Liver (tissue), 9 donors: ENCODE results near the gene CCDC77. TPM values are rescaled to one million over a fixed set of nuclear protein-coding genes. Genes with fewer than 3 reads are reported as not detected.

ENCODE experiments used
- DNase-seq: peaks from one replicate; pipeline ENCODE4 v3.0.0-alpha.2; 2017; ENCODE audit warnings: low spot score
- H3K27ac ChIP-seq, 2 donors: one replicate each; pipeline ENCODE4 v1.7.0; 2013; ENCODE audit warnings: inconsistent platforms in 2 of 2, low read length in 2 of 2, control low read depth in 1 of 2, low read depth in 1 of 2, mild to moderate bottlenecking in 1 of 2
- H3K27me3 ChIP-seq, 4 donors: one replicate each; pipeline versions ENCODE4 v1.6.1 to v1.7.0; 2013; ENCODE audit warnings: low read length in 3 of 4, inconsistent platforms in 1 of 4, mild to moderate bottlenecking in 1 of 4, moderate library complexity in 1 of 4; ENCODE audit not compliant: control insufficient read depth in 4 of 4, insufficient read depth in 4 of 4
- H3K36me3 ChIP-seq, 4 donors: one replicate each; pipeline versions ENCODE4 v1.6.1 to v1.7.0; 2013; ENCODE audit warnings: low read length in 3 of 4, mild to moderate bottlenecking in 3 of 4, low read depth in 1 of 4, moderate library complexity in 1 of 4; ENCODE audit not compliant: control insufficient read depth in 4 of 4, insufficient read depth in 3 of 4
- H3K4me1 ChIP-seq, 4 donors: one replicate each; pipeline versions ENCODE4 v1.6.1 to v1.7.0; 2013; ENCODE audit warnings: low read length in 3 of 4, mild to moderate bottlenecking in 3 of 4, moderate library complexity in 1 of 4; ENCODE audit not compliant: control insufficient read depth in 4 of 4, insufficient read depth in 4 of 4
- H3K4me3 ChIP-seq, 3 donors: one replicate each; pipeline versions ENCODE4 v1.6.1 to v1.7.0; 2013; ENCODE audit warnings: low read length in 3 of 3, control low read depth in 1 of 3, low read depth in 1 of 3, mild to moderate bottlenecking in 1 of 3
- H3K9ac ChIP-seq, 2 donors: one replicate each; pipeline ENCODE4 v1.7.0; 2013; ENCODE audit warnings: low read length in 2 of 2, mild to moderate bottlenecking in 2 of 2, moderate library complexity in 2 of 2, control low read depth in 1 of 2, low read depth in 1 of 2
- H3K9me3 ChIP-seq, 4 donors: one replicate each; pipeline versions ENCODE4 v1.6.1 to v1.7.0; 2013; ENCODE audit warnings: low read length in 3 of 4; ENCODE audit not compliant: control insufficient read depth in 4 of 4
- FOXA1 ChIP-seq: IDR thresholded peaks from 2 replicates; pipeline ENCODE4 v1.6.1; 2016; ENCODE audit warnings: antibody characterized with exemption
- FOXA2 ChIP-seq: IDR thresholded peaks from 2 replicates; pipeline ENCODE4 v1.6.1; 2016; ENCODE audit warnings: antibody characterized with exemption
- GABPA ChIP-seq, 2 donors: IDR thresholded peaks in 1 of 2; conservative IDR thresholded peaks in 1 of 2; 2 replicates each; pipeline ENCODE4 v1.6.1; 2016; ENCODE audit warnings: antibody characterized with exemption in 2 of 2, mild to moderate bottlenecking in 1 of 2, moderate library complexity in 1 of 2
- HNF4A ChIP-seq, 2 donors: conservative IDR thresholded peaks; 2 replicates each; pipeline ENCODE4 v1.6.1; 2016; ENCODE audit warnings: antibody characterized with exemption in 2 of 2, mild to moderate bottlenecking in 2 of 2
- HNF4G ChIP-seq: IDR thresholded peaks from 2 replicates; pipeline ENCODE4 v1.6.1; 2016; ENCODE audit warnings: antibody characterized with exemption
- NR2F2 ChIP-seq: IDR thresholded peaks from 2 replicates; pipeline ENCODE4 v1.6.1; 2016; ENCODE audit warnings: antibody characterized with exemption
- RAD21 ChIP-seq, 2 donors: IDR thresholded peaks; 2 replicates each; pipeline ENCODE4 v1.6.1; 2016; ENCODE audit warnings: antibody characterized with exemption in 2 of 2, mild to moderate bottlenecking in 2 of 2
- RXRA ChIP-seq, 2 donors: IDR thresholded peaks; 2 replicates each; pipeline ENCODE4 v1.6.1; 2017 to 2018; ENCODE audit warnings: antibody characterized with exemption in 2 of 2, mild to moderate bottlenecking in 1 of 2
- SP1 ChIP-seq: IDR thresholded peaks from 2 replicates; pipeline ENCODE4 v1.6.1; 2018; ENCODE audit warnings: antibody characterized with exemption, mild to moderate bottlenecking
- YY1 ChIP-seq: IDR thresholded peaks from 2 replicates; pipeline ENCODE4 v1.6.1; 2016; ENCODE audit warnings: antibody characterized with exemption, mild to moderate bottlenecking
- WGBS: extraction: QIAGEN DNeasy Blood & Tissue Kit; methylation state at CpG from one replicate; pipeline ENCODE4 v1.1.7; 2013; 5-methylcytosine and 5-hydroxymethylcytosine counted together
- polyA plus RNA-seq, 2 donors: library from polyadenylated mRNA; stranded (reverse) in 1 of 2; unstranded in 1 of 2; fragments of 200-250 nt in 1 of 2; fragments of >200 nt in 1 of 2; fragmentation: Nextera tagmentation in 1 of 2; extraction: Ambion mirVana in 1 of 2; gene quantifications; one replicate each; pipeline versions ENCODE4 v1.2.1 to v1.2.3, GENCODE V29; 2013 to 2015
- total RNA-seq, 2 donors: library from RNA; depleted of rRNA; stranded (reverse); fragments of >200 nt; gene quantifications; one replicate each; pipeline ENCODE4 v1.2.3, GENCODE V29; 2014
- TF ChIP-seq, protein P1 (sequence below): IDR thresholded peaks from 2 replicates; pipeline ENCODE4 v1.6.1; 2016; ENCODE audit warnings: antibody characterized with exemption
- TF ChIP-seq, protein P2 (sequence below): fragments of 150-350 bp; IDR thresholded peaks from 2 replicates; pipeline ENCODE4 v1.5.1; 2017; ENCODE audit warnings: improper control_type of control experiment, low read depth, low read length; ENCODE audit not compliant: missing input control
- TF ChIP-seq, protein P3 (sequence below): IDR thresholded peaks from 2 replicates; pipeline ENCODE4 v1.6.1; 2016; ENCODE audit warnings: antibody characterized with exemption
- donor health status: healthy.
- donor health status: healthy.
- donor health status: healthy.
- donor health status: healthy.
- donor health status: healthy.

The CCDC77 gene
- total and polyA plus RNA-seq, 4 donors: 1.2 to 4.2 (median 2.7) TPM

DNA sequence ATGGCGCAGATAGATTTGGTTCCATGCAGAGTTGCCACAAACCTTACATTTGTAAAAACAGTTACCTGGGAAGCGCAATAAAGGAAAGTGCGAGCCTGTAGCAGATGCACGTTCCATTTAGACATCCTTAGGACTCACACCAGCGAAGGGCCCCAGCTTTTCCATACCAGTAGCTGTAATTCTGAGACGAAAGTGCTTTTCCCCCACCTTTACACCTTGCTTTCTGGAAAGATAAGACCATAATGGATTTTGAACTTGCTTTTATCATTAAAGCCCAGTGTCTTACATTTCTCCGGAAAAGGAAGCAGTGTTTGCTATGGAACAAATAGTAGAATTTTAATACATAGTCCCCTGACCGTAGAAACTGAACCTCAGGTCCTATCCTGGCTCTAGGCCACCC lies 616 bp upstream of the CCDC77 start:
- Histone ChIP-seq H3K9ac (peak overlapping the region in 1 of 2 donors; percentile 50), H3K27ac (no peak overlapping the region), H3K36me3 (no peaks in the 10 kb centered on the region), H3K9me3 (no peaks in the 10 kb centered on the region), H3K4me3 (peak overlapping the region; percentile 46 to 96 (median 86)), H3K4me1 (peaks cover 0 to 15% (median 11%) of the 10 kb centered on the region in 4 donors), H3K27me3 (no peaks in the 10 kb centered on the region)
- TF ChIP-seq NR2F2 (no peak), FOXA2 (no peak), SP1 (no peak), HNF4G (no peak), FOXA1 (no peak), YY1 (no peak)
- TF ChIP-seq, protein P1, sequence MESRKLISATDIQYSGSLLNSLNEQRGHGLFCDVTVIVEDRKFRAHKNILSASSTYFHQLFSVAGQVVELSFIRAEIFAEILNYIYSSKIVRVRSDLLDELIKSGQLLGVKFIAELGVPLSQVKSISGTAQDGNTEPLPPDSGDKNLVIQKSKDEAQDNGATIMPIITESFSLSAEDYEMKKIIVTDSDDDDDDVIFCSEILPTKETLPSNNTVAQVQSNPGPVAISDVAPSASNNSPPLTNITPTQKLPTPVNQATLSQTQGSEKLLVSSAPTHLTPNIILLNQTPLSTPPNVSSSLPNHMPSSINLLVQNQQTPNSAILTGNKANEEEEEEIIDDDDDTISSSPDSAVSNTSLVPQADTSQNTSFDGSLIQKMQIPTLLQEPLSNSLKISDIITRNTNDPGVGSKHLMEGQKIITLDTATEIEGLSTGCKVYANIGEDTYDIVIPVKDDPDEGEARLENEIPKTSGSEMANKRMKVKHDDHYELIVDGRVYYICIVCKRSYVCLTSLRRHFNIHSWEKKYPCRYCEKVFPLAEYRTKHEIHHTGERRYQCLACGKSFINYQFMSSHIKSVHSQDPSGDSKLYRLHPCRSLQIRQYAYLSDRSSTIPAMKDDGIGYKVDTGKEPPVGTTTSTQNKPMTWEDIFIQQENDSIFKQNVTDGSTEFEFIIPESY: no peak
- DNase-seq: no peak
- 66% methylated on average over 8 of the region's 8 CpGs for WGBS

DNA sequence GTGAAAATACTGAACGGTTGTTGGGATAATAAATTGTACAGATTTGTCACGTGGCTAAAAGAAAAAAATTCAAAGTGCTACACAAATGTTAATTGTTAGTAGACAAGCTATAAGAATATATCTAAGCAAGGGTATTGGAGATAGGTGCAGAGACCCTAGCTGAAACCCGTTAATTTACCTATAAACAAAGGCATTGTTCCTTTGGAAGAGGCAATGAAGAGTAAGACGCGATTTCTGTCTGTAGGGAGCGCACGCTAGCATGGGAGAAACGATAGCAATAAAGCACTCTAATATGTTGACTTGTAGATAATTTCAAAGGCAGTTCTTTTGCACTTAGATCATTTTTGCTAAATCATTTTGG lies 565 bp downstream of the CCDC77 start:
- peaks cover 0 to 15% (median 11%) of the 10 kb centered on the region in 4 donors for H3K4me1 ChIP-seq
- no peaks in the 10 kb centered on the region for H3K9me3 ChIP-seq
- under 1% methylated on average over 8 of the region's 8 CpGs for WGBS
- peak overlapping the region; percentile 57 to 96 (median 86) for H3K4me3 ChIP-seq
- no peaks in the 10 kb centered on the region for H3K36me3 ChIP-seq
- no peak for DNase-seq
- TF ChIP-seq GABPA (IDR thresholded peaks at IDR 0.05 in 1 of 2, conservative IDR thresholded peaks at IDR 0.05 in 1 of 2) (no peak), RAD21 (IDR thresholded peaks at IDR 0.05) (no peak), NR2F2 (no peak), HNF4G (no peak)
- TF ChIP-seq, protein P2, sequence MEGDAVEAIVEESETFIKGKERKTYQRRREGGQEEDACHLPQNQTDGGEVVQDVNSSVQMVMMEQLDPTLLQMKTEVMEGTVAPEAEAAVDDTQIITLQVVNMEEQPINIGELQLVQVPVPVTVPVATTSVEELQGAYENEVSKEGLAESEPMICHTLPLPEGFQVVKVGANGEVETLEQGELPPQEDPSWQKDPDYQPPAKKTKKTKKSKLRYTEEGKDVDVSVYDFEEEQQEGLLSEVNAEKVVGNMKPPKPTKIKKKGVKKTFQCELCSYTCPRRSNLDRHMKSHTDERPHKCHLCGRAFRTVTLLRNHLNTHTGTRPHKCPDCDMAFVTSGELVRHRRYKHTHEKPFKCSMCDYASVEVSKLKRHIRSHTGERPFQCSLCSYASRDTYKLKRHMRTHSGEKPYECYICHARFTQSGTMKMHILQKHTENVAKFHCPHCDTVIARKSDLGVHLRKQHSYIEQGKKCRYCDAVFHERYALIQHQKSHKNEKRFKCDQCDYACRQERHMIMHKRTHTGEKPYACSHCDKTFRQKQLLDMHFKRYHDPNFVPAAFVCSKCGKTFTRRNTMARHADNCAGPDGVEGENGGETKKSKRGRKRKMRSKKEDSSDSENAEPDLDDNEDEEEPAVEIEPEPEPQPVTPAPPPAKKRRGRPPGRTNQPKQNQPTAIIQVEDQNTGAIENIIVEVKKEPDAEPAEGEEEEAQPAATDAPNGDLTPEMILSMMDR: no peak
- no peak overlapping the region for H3K27ac ChIP-seq
- no peaks in the 10 kb centered on the region for H3K27me3 ChIP-seq
- peak overlapping the region; percentile 61 to 86 for H3K9ac ChIP-seq

DNA sequence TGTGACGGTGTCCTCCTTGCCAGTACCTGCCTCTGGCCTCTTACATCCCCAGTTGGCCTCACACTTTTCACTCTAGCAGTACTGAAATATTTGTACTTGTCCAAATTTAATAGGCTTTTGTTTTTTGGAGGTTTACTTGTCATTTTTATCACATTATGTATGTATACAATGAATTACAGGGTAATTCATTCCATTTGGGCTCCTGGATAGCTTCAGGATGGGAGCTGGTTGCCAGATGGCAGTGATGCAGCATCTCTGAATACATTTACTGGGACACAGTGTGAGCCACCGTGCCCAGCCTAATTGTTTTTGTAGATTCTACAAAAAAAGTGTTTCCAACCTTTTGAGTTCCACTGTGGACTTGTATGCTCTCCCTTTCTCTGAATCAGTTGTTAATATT lies 13.4 kb downstream of the CCDC77 start:
- Histone ChIP-seq H3K4me1 (no peaks in the 10 kb centered on the region), H3K27ac (no peak overlapping the region), H3K36me3 (peaks cover 5 to 20% (median 11%) of the 10 kb centered on the region in 4 donors), H3K9me3 (no peaks in the 10 kb centered on the region), H3K4me3 (no peak overlapping the region), H3K9ac (no peak overlapping the region), H3K27me3 (no peaks in the 10 kb centered on the region)
- WGBS: 97% methylated on average over 2 of the region's 2 CpGs
- TF ChIP-seq, protein P2: no peak
- TF ChIP-seq, protein P3, sequence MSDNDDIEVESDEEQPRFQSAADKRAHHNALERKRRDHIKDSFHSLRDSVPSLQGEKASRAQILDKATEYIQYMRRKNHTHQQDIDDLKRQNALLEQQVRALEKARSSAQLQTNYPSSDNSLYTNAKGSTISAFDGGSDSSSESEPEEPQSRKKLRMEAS: no peak
- TF ChIP-seq YY1 (no peak), RXRA (IDR thresholded peaks at IDR 0.05) (no peak), FOXA2 (no peak), HNF4A (conservative IDR thresholded peaks at IDR 0.05) (no peak), GABPA (IDR thresholded peaks at IDR 0.05 in 1 of 2, conservative IDR thresholded peaks at IDR 0.05 in 1 of 2) (no peak), FOXA1 (no peak), RAD21 (IDR thresholded peaks at IDR 0.05) (no peak)
- no peak for DNase-seq
